GM21447 (cell line): ENCODE results near the gene APBB2.

Experiments used
- ATAC-seq: cut with Tn5 transposase; IDR thresholded peaks from one replicate; pipeline ENCODE4 v1.9.1; 2021; ENCODE audit not compliant: unreplicated experiment

The APBB2 gene

DNA sequence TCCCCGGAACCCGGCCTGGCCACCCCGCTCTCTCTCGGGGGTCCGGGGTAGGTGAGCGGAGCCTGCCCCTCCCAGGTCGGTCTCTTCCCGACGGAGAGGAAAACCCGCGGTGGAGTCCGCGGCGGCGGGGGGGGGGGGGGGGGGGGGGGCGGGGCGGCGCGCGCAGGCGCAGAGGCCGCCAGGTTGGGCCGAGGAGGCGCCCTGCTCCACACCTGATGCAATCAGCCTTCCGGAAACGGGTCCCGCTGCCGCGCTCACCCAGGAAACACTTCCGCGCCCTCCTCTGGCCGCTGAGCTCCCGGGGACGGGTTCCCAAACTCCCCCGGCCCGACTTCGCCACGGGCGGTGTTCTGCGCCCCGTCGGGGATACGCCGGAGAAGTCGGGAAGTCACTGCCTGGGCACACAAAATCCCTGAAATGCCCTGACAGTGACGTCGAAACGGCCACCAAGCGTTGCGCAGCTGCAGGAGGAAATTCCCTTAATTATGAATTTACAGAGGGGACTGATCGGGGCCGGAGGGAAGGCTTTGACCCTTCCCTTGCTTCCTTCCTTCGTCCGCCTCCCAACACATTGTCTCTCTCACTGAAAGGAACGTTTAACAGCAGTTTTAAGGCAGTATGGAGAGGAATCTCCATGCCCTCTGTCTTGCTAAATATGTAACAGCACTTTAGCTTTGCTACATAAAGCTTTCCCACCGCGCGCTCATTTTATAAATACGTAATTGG is 2.1 kb upstream of the APBB2 start:
- peak; percentile 42 for ATAC-seq

- ATAC-seq, result no peak
Measured at GRCh38 chr4:41215969-41216293, 1.6 kb upstream of the APBB2 start.

DNA sequence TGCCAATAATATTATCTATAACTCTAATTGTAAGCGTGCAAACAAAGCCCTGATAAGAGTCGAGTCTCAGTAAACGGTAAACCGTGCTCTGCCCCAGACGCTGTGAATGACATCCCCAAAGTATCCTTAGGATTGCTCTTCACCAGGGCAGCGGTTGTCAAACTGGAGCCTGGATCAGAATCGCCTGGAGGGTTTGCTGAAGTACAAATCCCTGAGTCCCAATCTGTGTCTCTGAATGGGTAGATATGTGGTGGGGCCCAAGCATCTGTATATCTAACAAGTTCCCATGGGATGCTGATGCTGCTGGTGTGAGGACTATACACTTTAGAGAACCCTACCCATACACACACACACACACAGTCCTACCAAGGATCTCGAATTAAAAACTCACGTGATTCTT is 813 bp upstream of the APBB2 start:
- ATAC-seq, result no peak

DNA sequence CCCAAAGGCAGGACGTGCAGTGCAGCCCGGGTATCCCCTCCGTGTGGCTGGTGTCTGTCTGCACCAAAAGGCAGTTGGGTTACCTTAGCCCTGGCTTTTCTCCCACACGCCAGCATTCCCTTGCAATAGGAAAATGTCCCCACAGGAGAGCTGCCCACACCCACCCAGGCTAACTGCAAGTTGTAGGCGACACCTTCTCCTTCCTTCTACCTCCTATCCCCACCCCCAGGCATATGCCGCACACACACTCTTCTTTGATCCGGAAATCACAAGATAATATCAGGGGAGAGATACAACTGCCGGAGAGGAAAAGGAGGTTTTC is 444 bp upstream of the APBB2 start:
- ATAC-seq, result peak; percentile 2

- ATAC-seq, result peak; percentile 15
Measured at GRCh38 chr4:41213625-41214135, 662 bp downstream of the APBB2 start.

- ATAC-seq, result peak; percentile 30
Measured at GRCh38 chr4:41212616-41213203, 1.6 kb downstream of the APBB2 start.

- no peak for ATAC-seq
Measured at GRCh38 chr4:41211951-41212615, 2.3 kb downstream of the APBB2 start.

DNA sequence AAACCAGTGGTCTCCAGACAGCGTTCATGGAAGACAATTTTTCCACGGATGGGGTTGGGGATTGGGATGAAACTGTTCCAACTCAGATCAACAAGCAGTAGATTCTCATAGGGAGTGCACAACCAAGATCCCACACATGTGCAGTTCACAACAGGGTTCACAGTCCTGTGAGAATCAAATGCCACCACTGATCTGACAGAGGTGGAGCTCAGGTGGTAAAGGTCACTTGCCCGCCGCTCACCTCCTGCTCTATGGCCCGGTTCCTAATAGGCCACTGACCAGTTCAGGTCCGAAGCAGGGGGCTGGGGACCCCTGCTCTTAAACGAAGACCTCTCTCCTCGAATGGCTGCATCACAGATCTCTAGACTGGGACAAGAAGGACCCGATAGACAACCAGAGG is 4.4 kb downstream of the APBB2 start:
- no peak for ATAC-seq

GRCh38 chr4:41209187-41209586 is 5.2 kb downstream of the APBB2 start:
- no peak for ATAC-seq

DNA sequence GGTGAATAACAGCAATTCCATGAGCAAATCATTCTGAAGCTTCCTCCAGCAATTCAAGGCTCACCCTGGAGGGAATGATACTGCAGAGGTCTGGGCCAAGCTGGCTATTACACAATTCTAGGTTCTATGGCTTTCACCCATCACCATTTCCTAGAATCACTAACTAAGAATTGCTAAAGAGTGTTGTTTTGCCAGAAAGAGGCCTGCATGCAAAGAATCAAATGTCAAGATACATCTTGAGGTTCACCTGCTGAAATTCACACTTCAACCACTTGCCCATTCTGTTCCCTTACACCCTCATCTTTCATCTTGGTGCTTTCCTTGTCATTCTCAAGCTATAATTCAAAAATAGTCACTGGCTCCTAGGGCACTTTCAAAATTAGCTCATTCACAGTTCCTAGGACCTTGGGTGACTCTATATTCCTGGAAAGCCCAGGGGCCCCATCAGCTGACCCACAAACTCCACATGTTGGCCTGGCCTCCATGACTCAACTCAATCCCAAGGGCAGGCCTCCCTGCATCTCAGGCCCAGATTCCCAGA is 7.0 kb downstream of the APBB2 start:
- no peak for ATAC-seq

- no peak for ATAC-seq
Measured at GRCh38 chr4:41205854-41206460, 8.4 kb downstream of the APBB2 start.

DNA sequence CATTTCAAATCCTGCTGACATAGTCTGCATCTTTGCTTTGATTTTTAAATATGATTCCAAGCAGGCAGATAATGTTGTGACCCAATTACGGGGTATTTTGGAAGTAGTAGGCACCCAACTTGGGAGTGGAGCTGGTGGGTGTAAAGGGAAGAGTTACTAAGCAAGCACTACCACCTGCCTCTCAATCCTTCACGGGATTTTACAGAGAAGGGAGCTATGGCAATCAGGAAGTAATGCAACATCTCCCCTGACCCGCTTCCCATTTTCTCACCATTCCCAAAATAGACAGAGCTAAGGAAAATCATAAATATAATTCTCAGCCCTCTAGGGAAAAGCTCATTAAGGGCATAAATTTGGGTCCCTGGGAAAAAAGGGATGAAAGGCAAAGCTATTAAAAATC is 9.2 kb downstream of the APBB2 start:
- ATAC-seq, result no peak

- no peak for ATAC-seq
Measured at GRCh38 chr4:41204400-41204978, 9.9 kb downstream of the APBB2 start.

DNA sequence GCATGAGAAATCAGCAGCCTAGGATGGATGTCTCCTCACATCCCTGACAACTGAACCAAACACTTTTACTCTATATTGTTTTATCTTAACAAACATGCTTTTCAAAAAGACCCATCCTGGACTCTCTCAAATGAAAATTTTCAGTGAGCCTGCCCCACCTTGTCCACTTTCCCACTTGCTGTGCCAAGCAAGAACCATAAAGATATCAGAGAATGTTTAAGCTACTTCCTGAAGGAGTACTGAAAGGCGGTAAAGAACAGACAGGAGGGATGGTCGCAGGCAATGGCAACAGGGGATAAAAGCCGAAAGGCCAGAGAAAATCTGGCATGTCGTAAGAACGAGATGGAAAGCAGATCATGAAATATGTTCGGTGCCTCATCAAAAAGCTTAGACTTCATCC is 10.5 kb downstream of the APBB2 start:
- ATAC-seq, result no peak

DNA sequence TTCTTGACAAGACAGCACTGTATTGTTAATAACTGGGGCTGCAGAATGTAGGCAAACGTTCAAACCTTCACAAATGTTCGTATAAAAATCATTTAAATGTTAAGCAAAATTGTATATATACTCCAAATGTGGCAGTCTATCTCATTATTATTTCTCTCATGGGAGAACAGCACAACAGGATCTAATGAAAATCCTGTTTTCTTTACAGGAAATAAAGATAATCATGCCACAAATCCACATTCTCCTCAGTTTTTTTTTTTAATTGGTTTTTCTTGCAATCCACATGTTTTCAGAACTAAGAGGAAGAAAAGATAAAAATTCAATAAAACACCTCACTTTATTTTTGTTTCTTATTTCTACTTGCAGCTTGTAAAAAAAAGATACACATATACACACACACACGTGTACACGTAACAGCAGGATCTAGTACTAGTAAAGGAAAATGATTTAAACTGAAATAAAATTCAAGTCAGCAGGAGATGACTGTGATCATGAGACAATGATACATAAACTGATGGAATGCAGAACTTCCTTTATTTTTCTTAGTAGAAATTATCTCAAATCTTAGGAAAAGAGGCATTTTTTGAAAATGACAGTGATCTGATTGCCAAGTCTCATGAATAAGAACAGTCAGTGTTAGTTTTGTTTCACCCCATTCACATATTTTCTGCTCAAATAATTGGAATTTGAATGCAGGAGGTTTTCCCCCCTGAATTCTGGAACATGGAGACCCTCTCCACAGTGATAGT is 11.3 kb downstream of the APBB2 start:
- ATAC-seq, result no peak

DNA sequence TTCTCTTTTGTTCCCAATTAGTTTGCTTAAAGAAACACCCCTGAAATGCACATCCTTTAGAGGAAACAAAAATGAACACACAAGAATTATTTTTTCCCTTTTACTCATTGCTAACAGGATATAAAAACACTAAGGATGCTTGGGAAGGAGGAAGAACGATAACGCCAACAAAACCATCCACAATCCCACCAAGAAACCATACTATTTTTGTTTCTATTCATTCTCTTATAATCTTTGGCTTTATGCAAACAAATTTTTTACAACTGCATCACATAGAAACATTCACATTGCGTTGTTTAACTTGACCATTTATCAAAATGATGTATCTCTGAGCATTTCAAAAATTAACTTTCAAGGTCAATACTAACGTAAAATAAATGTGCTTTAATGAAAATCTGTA is 12.0 kb downstream of the APBB2 start:
- ATAC-seq, result no peak

- ATAC-seq, result no peak
Measured at GRCh38 chr4:41200486-41201017, 13.8 kb downstream of the APBB2 start.

GRCh38 chr4:41199788-41200187 is 14.6 kb downstream of the APBB2 start:
- no peak for ATAC-seq

DNA sequence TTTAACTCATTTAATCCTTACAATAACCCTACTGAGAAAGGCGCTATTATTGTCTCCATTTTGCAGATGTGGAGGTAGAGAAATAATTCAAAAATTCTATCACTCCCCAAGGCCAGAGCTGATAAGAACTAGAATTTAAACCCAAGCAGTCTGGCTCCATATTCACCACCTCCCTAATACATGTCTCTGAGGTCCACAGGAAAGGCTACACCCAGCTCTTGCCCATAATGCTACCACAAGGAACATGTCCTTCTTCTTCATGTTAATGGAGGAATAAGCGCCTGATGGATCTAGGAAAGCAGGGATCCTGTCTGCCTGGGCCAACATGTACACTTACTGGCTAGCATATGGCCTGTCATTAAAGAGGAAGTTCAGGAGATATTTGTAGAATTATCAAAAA is 16.3 kb downstream of the APBB2 start:
- no peak for ATAC-seq

DNA sequence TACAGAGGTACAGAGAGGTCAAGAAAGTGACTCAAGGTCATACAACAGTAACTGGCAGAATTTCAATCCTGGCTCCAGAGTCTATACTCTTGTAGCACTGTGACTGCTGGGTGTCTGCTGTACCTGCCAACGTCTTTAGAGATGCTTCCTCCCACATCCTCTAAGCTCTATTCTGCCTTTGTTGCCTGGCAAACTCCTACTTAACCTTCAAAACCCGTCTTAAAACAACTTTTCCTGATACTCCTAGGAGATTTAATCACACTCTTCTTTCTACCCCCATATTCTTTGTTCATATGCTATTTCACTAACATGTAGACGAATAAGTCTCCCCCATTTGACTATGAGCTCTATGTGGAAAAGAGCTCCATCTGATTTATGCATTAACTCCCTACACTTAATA is 16.8 kb downstream of the APBB2 start:
- ATAC-seq, result no peak
